Bronchus fibroblast of lung (primary cell): Measurements from ENCODE around the gene CAPN1. TPM values are rescaled to one million over a fixed set of nuclear protein-coding genes. Genes with fewer than 3 reads are reported as not detected.

Experiments
- total RNA-seq: library from RNA; depleted of rRNA; stranded (reverse); fragments of >200 nt; gene quantifications from 2 replicates; pipeline ENCODE4 v1.2.3, GENCODE V29; 2015

Gene CAPN1
- total RNA-seq = 166 and 228 TPM in 2 replicates

GRCh38 chr11:65181569-65182257 lies at the start of gene CAPN1:
Gene CAPN1 (plus strand): TSS chr11:65181928. CDS start chr11:65182702, 774 bp downstream.

DNA sequence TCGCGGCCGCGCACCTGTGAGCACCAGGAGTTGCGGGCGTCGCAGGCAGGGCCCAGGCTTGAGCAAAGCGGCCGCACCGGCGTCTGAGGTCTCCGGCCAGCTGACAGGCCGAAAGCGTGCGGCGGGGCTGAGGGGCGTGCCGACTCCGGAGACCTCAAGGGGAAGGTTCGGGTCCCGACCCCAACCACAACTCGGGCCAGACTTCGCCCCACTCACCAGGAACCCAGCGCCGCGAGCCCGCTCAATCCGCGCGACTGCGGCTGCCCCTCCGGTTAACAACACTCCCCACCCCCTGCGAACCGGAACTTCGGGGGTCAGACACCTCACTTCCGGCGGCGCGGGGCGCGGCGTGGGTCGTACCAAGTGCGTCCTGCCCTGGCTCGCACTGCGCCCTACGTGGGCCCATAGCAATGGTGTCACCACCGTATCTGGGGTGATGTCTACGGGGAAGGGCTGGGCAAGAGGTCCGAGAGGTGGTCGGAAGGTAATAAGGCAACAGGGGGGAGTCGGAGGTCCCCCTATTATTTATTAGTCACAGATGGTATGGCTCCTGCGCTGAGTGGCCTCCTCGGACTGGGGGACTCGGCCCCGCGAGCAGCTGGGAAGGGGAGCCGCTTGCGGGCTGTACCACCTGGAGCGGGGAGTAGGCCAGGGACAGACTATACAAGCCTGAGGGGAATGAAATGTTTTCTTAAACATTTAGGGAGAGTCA lies 47.3 kb upstream of the CAPN1 start, which contains the start of gene SYVN1:
TSS of gene SYVN1 (minus strand) at position 280 of the 712 bp plus-strand sequence. CDS start 918 bp downstream, outside the sequence.

DNA sequence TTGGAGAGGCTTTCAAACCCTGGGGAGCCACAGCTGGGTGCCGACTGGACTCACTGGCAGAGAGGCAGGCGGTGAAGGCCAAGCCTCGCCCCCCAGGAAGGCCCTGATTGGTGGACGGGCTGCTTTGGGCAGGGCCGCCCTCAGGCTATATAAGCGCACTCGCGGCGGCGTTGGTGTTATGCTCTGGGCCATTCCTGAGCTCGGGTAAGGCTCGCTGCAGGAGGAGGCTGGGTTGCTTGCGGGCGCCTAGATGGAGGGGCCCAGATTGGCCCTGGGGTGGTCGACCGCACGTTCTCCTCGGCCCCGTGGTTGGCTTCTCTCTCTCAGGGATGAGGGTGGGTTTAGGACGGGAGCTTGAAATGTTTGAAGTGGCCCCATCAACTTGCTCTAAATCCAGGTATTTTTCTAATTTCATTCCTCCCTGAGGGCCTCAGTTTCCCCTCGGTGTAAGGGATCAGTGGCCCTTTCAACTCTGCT lies 11.6 kb upstream of the CAPN1 start, which contains the start of gene SPDYC:
TSS of gene SPDYC (plus strand) at position 176 of the 477 bp plus-strand sequence. CDS start 1,125 bp downstream, outside the sequence.

Other genes with a start within 250 kb of the CAPN1 start
- gene GPHA2, start 246.0 kb upstream of the CAPN1 start, total RNA-seq = not detected in 2 replicates
- not detected in 2 replicates for gene MAJIN, start 209.8 kb upstream of the CAPN1 start, total RNA-seq
- 1.2 and 1.3 TPM in 2 replicates for gene BATF2, start 185.0 kb upstream of the CAPN1 start, total RNA-seq
- 229 and 233 TPM in 2 replicates for gene ARL2, start 167.8 kb upstream of the CAPN1 start, total RNA-seq
- 17.5 and 22.9 TPM in 2 replicates for gene SNX15, start 154.5 kb upstream of the CAPN1 start, total RNA-seq
- gene SAC3D1, start 140.7 kb upstream of the CAPN1 start, total RNA-seq = 25.7 and 27.9 TPM in 2 replicates
- 41.6 and 44.4 TPM in 2 replicates for gene NAALADL1, start 123.4 kb upstream of the CAPN1 start, total RNA-seq
- gene CDCA5, start 97.9 kb upstream of the CAPN1 start, total RNA-seq = 25.9 and 26.2 TPM in 2 replicates
- 77.6 and 78.8 TPM in 2 replicates for gene ZFPL1, start 97.7 kb upstream of the CAPN1 start, total RNA-seq
- 270 and 312 TPM in 2 replicates for gene VPS51, start 85.7 kb upstream of the CAPN1 start, total RNA-seq
- gene TM7SF2, start 70.1 kb upstream of the CAPN1 start, total RNA-seq = 42.4 and 52.0 TPM in 2 replicates
- gene ZNHIT2, start 64.2 kb upstream of the CAPN1 start, total RNA-seq = 11.7 and 14.8 TPM in 2 replicates
- 604 and 715 TPM in 2 replicates for gene FAU, start 59.8 kb upstream of the CAPN1 start, total RNA-seq
- gene MRPL49, start 59.6 kb upstream of the CAPN1 start, total RNA-seq = 63.9 and 72.0 TPM in 2 replicates
- 21.2 and 29.3 TPM in 2 replicates for gene SYVN1, start 47.4 kb upstream of the CAPN1 start, total RNA-seq
- not detected in 2 replicates for gene SPDYC, start 11.7 kb upstream of the CAPN1 start, total RNA-seq
- gene POLA2, start 80.0 kb downstream of the CAPN1 start, total RNA-seq = 15.3 and 18.0 TPM in 2 replicates
- gene CDC42EP2, start 132.9 kb downstream of the CAPN1 start, total RNA-seq = 22.0 and 22.9 TPM in 2 replicates
- 38.5 and 40.7 TPM in 2 replicates for gene DPF2, start 151.9 kb downstream of the CAPN1 start, total RNA-seq
- 0.30 TPM in 1 of 2 replicates, not detected in the other for gene TIGD3, start 172.8 kb downstream of the CAPN1 start, total RNA-seq
- 0.67 and 0.74 TPM in 2 replicates for gene SLC25A45, start 200.7 kb downstream of the CAPN1 start, total RNA-seq
- 19.8 and 28.2 TPM in 2 replicates for gene FRMD8, start 204.7 kb downstream of the CAPN1 start, total RNA-seq
- gene NEAT1, start 240.9 kb downstream of the CAPN1 start, total RNA-seq = 4.9 TPM in 2 replicates